OCI-LY3 (cell line): Measurements from ENCODE around the gene COG2.

Experiments used
- H2AFZ ChIP-seq: fragments of 200-600, 300-600 bp; shearing (Covaris generic); 2 replicates; pipeline ENCODE4 v1.6.0; 2014; ENCODE audit warnings: antibody characterized with exemption, low read depth, low read length
- H3K27ac ChIP-seq: fragments of 200-600, 300-600 bp; sonication (generic); 2 replicates; pipeline ENCODE4 v1.5.1; 2014; ENCODE audit warnings: mild to moderate bottlenecking, low read length, moderate library complexity, mixed read lengths
- H3K27me3 ChIP-seq: fragments of 200-600, 300-600 bp; sonication (generic); 2 replicates; pipeline ENCODE4 v1.6.1; 2014; ENCODE audit warnings: low read depth, low read length, mixed read lengths
- H3K36me3 ChIP-seq: fragments of 200-600, 300-600 bp; sonication (generic); replicated peaks from 2 replicates; pipeline ENCODE3; 2014; ENCODE audit warnings: low read depth, low read length, mixed read lengths
- H3K4me1 ChIP-seq: fragments of 300-600, 200-600 bp; sonication (generic); 2 replicates; pipeline ENCODE4 v1.6.1; 2014; ENCODE audit warnings: low read length, mixed read lengths
- H3K4me2 ChIP-seq: fragments of 200-600, 300-600 bp; sonication (generic); 2 replicates; pipeline ENCODE4 v1.6.1; 2014; ENCODE audit warnings: low read length, mixed read lengths
- H3K4me3 ChIP-seq: fragments of 300-600, 200-600 bp; sonication (generic); 2 replicates; pipeline ENCODE4 v1.5.1; 2014; ENCODE audit warnings: antibody characterized with exemption, mild to moderate bottlenecking, low read length, moderate library complexity
- H3K79me2 ChIP-seq: fragments of 300-600, 200-600 bp; shearing (Covaris generic); 2 replicates; pipeline ENCODE4 v1.6.1; 2014; ENCODE audit warnings: mild to moderate bottlenecking, low read length, mixed read lengths
- H3K9ac ChIP-seq: fragments of 300-600, 200-600 bp; shearing (Covaris generic); 2 replicates; pipeline ENCODE4 v1.6.0; 2014; ENCODE audit warnings: mild to moderate bottlenecking, low read length, moderate library complexity
- H3K9me3 ChIP-seq: fragments of 200-600, 300-600 bp; shearing (Covaris generic); 2 replicates; pipeline ENCODE4 v1.6.1; 2014; ENCODE audit warnings: low read length, mixed read lengths; ENCODE audit not compliant: insufficient read depth
- H4K20me1 ChIP-seq: fragments of 200-600, 300-600 bp; sonication (generic); 2 replicates; pipeline ENCODE4 v1.6.1; 2016; ENCODE audit warnings: low read length, mixed read lengths; ENCODE audit not compliant: insufficient read depth
- CTCF ChIP-seq: fragments of 200-600, 300-600 bp; sonication (generic); IDR thresholded peaks from 2 replicates; pipeline ENCODE4 v1.5.1; 2014; ENCODE audit warnings: antibody characterized with exemption, low read length, low read depth
- EZH2phosphoT487 ChIP-seq: fragments of 200-600 bp; shearing (Covaris generic); IDR thresholded peaks from 2 replicates; pipeline ENCODE4 v1.6.1; 2018; ENCODE audit warnings: antibody characterized with exemption, mixed run types, low read depth

Gene COG2

DNA sequence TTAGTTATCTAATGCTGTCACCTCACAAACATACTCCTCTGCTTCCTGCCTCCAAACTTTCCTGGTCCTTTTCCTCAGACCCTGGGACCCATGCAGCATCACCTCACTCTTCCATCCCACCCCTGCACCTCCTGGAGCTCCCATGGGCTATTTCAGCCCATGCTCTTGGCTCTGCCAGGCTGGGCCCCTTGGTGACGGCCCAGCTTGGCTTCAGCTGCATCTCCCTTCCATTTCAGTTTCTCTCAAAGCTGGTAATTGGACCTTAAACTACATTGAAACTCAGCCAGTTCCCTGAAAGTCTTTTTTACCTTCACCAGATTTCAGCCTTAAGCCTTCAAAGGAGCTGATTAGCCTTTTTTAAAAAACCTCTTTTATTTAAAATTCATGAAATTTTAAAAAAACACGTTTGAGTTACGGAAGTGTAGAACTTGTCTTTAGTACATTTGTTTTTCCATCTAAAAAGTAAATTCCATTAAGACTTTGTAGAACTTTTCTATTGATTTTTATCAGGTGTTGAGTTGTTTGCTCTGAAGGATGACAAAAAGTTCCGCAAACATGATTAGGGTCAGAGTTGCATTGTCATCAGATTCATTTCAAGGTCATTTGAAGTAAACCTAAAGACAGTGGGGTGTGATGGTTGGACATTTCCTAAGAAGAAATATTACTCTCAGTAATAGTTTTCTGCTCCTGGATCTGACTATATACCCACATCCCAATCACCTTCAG lies 38.2 kb downstream of the COG2 start:
- Histone ChIP-seq H3K9me3 (peaks cover 5% of the 10 kb centered on the region; the same call in 1 of the 2 replicates), H3K79me2 (no peaks in the 10 kb centered on the region), H3K36me3 (peaks cover 67% of the 10 kb centered on the region), H2AFZ (no peak overlapping the region), H3K4me3 (no peak overlapping the region), H3K9ac (no peak overlapping the region), H3K4me2 (no peak overlapping the region), H3K27ac (no peak overlapping the region), H3K27me3 (no peaks in the 10 kb centered on the region), H4K20me1 (no peaks in the 10 kb centered on the region), H3K4me1 (no peaks in the 10 kb centered on the region)
- no peak for TF ChIP-seq EZH2phosphoT487
- TF ChIP-seq CTCF: no peak

GRCh38 chr1:230681599-230681998 lies 39.3 kb downstream of the COG2 start:
- Histone ChIP-seq H3K27me3 (no peaks in the 10 kb centered on the region), H3K9me3 (no peaks in the 10 kb centered on the region), H3K4me2 (no peak overlapping the region), H3K4me1 (no peaks in the 10 kb centered on the region), H3K4me3 (no peak overlapping the region), H3K36me3 (peaks cover 60% of the 10 kb centered on the region), H2AFZ (no peak overlapping the region), H3K79me2 (no peaks in the 10 kb centered on the region), H4K20me1 (no peaks in the 10 kb centered on the region), H3K27ac (no peak overlapping the region), H3K9ac (no peak overlapping the region)
- TF ChIP-seq CTCF (no peak), EZH2phosphoT487 (no peak)

GRCh38 chr1:230682274-230682673 lies 40.0 kb downstream of the COG2 start:
- Histone ChIP-seq H3K4me3 (no peak overlapping the region), H3K4me2 (no peak overlapping the region), H3K36me3 (peaks cover 60% of the 10 kb centered on the region), H3K9me3 (no peaks in the 10 kb centered on the region), H3K9ac (no peak overlapping the region), H2AFZ (no peak overlapping the region), H3K79me2 (no peaks in the 10 kb centered on the region), H3K4me1 (no peaks in the 10 kb centered on the region), H3K27me3 (no peaks in the 10 kb centered on the region), H4K20me1 (no peaks in the 10 kb centered on the region), H3K27ac (no peak overlapping the region)
- TF ChIP-seq EZH2phosphoT487: no peak
- no peak for TF ChIP-seq CTCF

GRCh38 chr1:230682882-230683610 lies 40.8 kb downstream of the COG2 start:
- Histone ChIP-seq H3K4me1 (no peaks in the 10 kb centered on the region), H4K20me1 (no peaks in the 10 kb centered on the region), H3K27ac (no peak overlapping the region), H3K79me2 (no peaks in the 10 kb centered on the region), H3K4me3 (no peak overlapping the region), H3K4me2 (no peak overlapping the region), H3K9me3 (no peaks in the 10 kb centered on the region), H3K9ac (no peak overlapping the region), H3K27me3 (no peaks in the 10 kb centered on the region), H3K36me3 (peaks cover 58% of the 10 kb centered on the region), H2AFZ (no peak overlapping the region)
- TF ChIP-seq CTCF: no peak
- no peak for TF ChIP-seq EZH2phosphoT487
